ENCODE results near the gene ERBB2.

ERBB2 gene

GRCh38 chr17:39660011-39660360 lies 39.9 kb upstream of the ERBB2 start:
- TF ChIP-seq, protein P1, sequence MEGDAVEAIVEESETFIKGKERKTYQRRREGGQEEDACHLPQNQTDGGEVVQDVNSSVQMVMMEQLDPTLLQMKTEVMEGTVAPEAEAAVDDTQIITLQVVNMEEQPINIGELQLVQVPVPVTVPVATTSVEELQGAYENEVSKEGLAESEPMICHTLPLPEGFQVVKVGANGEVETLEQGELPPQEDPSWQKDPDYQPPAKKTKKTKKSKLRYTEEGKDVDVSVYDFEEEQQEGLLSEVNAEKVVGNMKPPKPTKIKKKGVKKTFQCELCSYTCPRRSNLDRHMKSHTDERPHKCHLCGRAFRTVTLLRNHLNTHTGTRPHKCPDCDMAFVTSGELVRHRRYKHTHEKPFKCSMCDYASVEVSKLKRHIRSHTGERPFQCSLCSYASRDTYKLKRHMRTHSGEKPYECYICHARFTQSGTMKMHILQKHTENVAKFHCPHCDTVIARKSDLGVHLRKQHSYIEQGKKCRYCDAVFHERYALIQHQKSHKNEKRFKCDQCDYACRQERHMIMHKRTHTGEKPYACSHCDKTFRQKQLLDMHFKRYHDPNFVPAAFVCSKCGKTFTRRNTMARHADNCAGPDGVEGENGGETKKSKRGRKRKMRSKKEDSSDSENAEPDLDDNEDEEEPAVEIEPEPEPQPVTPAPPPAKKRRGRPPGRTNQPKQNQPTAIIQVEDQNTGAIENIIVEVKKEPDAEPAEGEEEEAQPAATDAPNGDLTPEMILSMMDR (IDR thresholded peaks at IDR 0.05; ENCODE audit: insufficient read depth, low read length, poor library complexity, severe bottlenecking): no peak
- Histone ChIP-seq H3K27me3 (replicated peaks; ENCODE audit: control insufficient read depth, insufficient read depth, low read length) (no peaks in the 10 kb centered on the region), H3K36me3 (ENCODE audit: control insufficient read depth, insufficient read depth, low read length) (peaks cover 41% of the 10 kb centered on the region), H3K4me3 (replicated peaks; ENCODE audit: low read depth, low read length) (no peak overlapping the region)
- no peak for DNase-seq (ENCODE audit: extremely low read depth, insufficient read length)

DNA sequence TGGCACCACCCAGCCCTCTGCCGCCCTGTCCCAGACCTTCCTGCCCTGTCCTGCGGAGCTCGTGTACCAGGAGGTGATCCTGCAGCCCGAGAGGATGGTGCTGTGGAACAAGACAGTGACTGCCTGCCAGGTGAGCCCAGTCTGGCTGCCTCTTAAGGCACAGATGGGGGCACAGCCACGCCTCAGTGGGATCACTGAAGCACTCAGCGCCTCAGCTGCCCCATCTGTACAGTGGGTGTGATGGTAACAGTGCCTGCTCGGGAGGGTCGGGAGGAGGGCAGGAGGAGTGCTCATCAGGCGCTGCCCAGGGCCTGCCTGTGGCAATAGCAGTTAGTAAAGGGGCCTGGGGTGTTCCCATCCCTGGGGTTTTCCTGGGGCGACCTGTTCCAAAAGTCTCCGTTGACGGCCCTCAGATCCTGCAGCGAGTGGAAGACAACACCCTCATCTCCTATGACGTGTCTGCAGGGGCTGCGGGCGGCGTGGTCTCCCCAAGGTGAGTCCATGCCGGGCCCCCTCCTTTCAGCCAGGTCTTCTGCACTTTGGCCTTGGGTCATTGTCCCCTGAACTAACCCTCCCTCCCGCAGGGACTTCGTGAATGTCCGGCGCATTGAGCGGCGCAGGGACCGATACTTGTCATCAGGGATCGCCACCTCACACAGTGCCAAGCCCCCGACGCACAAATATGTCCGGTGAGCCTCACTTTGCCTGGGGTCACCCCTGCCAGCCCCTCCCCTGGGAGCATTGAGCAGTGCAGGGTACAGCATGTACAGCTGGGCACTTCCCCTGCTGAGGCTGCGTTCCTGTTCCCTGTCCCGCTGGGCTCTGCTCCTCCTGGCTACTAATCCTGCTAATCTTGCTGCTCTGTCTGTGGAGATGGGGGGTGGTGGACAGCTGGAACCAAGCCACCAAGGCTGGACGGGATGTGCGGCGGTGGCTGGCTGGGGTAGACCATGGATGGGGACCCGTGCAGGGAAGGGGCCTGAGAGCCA lies 39.2 kb upstream of the ERBB2 start:
- Histone ChIP-seq H3K4me3 (replicated peaks; ENCODE audit: low read depth, low read length) (no peak overlapping the region), H3K27me3 (replicated peaks; ENCODE audit: control insufficient read depth, insufficient read depth, low read length) (no peaks in the 10 kb centered on the region), H3K36me3 (ENCODE audit: control insufficient read depth, insufficient read depth, low read length) (peaks cover 41% of the 10 kb centered on the region)
- DNase-seq (ENCODE audit: extremely low read depth, insufficient read length): no peak
- TF ChIP-seq, protein P1 (IDR thresholded peaks at IDR 0.05; ENCODE audit: insufficient read depth, low read length, poor library complexity, severe bottlenecking): no peak

- Histone ChIP-seq H3K36me3 (ENCODE audit: control insufficient read depth, insufficient read depth, low read length) (peaks cover 37% of the 10 kb centered on the region), H3K4me3 (replicated peaks; ENCODE audit: low read depth, low read length) (no peak overlapping the region)
Observed at GRCh38 chr17:39661744-39662541, 37.9 kb upstream of the ERBB2 start.

DNA sequence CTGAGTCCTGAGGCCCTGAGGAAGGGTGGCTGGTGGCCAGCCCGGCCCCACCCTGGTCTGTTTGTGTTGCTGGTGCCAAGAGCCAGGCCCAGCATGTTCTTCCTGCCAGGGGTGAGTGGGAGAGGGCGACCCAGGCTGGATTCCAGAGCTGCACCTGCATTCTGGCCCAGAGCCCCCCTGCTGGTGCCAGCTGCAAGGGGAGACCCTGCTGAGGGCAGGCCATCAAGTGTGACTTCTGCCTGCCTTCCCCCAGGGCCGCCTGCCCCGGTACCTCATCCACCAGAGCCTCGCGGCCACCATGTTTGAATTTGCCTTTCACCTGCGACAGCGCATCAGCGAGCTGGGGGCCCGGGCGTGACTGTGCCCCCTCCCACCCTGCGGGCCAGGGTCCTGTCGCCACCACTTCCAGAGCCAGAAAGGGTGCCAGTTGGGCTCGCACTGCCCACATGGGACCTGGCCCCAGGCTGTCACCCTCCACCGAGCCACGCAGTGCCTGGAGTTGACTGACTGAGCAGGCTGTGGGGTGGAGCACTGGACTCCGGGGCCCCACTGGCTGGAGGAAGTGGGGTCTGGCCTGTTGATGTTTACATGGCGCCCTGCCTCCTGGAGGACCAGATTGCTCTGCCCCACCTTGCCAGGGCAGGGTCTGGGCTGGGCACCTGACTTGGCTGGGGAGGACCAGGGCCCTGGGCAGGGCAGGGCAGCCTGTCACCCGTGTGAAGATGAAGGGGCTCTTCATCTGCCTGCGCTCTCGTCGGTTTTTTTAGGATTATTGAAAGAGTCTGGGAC lies 37.1 kb upstream of the ERBB2 start:
- Histone ChIP-seq H3K36me3 (ENCODE audit: control insufficient read depth, insufficient read depth, low read length) (peaks cover 33% of the 10 kb centered on the region), H3K27me3 (replicated peaks; ENCODE audit: control insufficient read depth, insufficient read depth, low read length) (no peaks in the 10 kb centered on the region; the same call in 1 of the 2 replicates), H3K4me3 (replicated peaks; ENCODE audit: low read depth, low read length) (no peak overlapping the region)
- TF ChIP-seq, protein P1 (IDR thresholded peaks at IDR 0.05; ENCODE audit: insufficient read depth, low read length, poor library complexity, severe bottlenecking): no peak
- DNase-seq (ENCODE audit: extremely low read depth, insufficient read length): no peak

More at GRCh38 chr17:39661744-39662541, 37.9 kb upstream of the ERBB2 start:
- TF ChIP-seq, protein P1 (IDR thresholded peaks at IDR 0.05; ENCODE audit: insufficient read depth, low read length, poor library complexity, severe bottlenecking): no peak
- no peaks in the 10 kb centered on the region; the same call in 1 of the 2 replicates for H3K27me3 ChIP-seq (replicated peaks; ENCODE audit: control insufficient read depth, insufficient read depth, low read length)
- DNase-seq (ENCODE audit: extremely low read depth, insufficient read length): no peak

GRCh38 chr17:39663340-39663687 lies 36.5 kb upstream of the ERBB2 start:
- Histone ChIP-seq H3K27me3 (replicated peaks; ENCODE audit: control insufficient read depth, insufficient read depth, low read length) (no peaks in the 10 kb centered on the region; the same call in 1 of the 2 replicates), H3K4me3 (replicated peaks; ENCODE audit: low read depth, low read length) (no peak overlapping the region), H3K36me3 (ENCODE audit: control insufficient read depth, insufficient read depth, low read length) (peaks cover 31% of the 10 kb centered on the region)
- no peak for DNase-seq (ENCODE audit: extremely low read depth, insufficient read length)
- TF ChIP-seq, protein P1 (IDR thresholded peaks at IDR 0.05; ENCODE audit: insufficient read depth, low read length, poor library complexity, severe bottlenecking): no peak

Measured in GM06990 (cell line).